ENCODE measurements around the gene ANKRD42.

The ANKRD42 gene

GRCh38 chr11:83252941-83253340 is 59.4 kb downstream of the ANKRD42 start:
- Histone ChIP-seq H3K79me2 (ENCODE audit: insufficient read depth, low read depth) (no peaks in the 10 kb centered on the region), H3K27ac (no peak overlapping the region), H3K36me3 (ENCODE audit: insufficient read depth) (no peaks in the 10 kb centered on the region), H3K27me3 (ENCODE audit: insufficient read depth, low read depth) (no peaks in the 10 kb centered on the region), H4K20me1 (ENCODE audit: insufficient read depth) (no peaks in the 10 kb centered on the region), H2AFZ (ENCODE audit: low read depth) (no peak overlapping the region), H3K4me3 (IDR thresholded peaks at IDR 0.05; ENCODE audit: insufficient read depth, low read depth, low read length) (no peak overlapping the region), H3K4me1 (ENCODE audit: low read depth, poor library complexity, severe bottlenecking) (no peaks in the 10 kb centered on the region), H3K4me2 (no peak overlapping the region), H3K9ac (no peak overlapping the region)
- TF ChIP-seq, protein P1, sequence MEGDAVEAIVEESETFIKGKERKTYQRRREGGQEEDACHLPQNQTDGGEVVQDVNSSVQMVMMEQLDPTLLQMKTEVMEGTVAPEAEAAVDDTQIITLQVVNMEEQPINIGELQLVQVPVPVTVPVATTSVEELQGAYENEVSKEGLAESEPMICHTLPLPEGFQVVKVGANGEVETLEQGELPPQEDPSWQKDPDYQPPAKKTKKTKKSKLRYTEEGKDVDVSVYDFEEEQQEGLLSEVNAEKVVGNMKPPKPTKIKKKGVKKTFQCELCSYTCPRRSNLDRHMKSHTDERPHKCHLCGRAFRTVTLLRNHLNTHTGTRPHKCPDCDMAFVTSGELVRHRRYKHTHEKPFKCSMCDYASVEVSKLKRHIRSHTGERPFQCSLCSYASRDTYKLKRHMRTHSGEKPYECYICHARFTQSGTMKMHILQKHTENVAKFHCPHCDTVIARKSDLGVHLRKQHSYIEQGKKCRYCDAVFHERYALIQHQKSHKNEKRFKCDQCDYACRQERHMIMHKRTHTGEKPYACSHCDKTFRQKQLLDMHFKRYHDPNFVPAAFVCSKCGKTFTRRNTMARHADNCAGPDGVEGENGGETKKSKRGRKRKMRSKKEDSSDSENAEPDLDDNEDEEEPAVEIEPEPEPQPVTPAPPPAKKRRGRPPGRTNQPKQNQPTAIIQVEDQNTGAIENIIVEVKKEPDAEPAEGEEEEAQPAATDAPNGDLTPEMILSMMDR (conservative IDR thresholded peaks at IDR 0.05; ENCODE audit: low read depth, low read length): no peak

DNA sequence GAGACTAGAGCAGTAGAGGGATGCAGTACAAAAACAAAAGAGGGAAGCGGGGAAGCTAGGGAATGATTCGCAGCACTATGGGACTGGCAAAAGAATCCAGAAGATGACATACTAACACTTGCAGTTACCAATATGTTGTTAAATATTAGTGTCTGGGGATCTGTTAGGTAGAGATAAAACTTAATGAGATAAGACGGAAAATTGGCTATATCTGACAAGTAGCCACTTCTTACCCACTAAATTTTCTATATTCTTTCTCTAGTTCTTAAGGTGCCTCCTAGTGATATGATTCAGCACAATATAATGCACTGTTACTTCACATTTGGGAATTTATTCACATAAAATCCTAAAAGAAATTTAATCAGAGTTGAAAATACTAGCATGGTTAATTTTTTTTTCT is 61.9 kb downstream of the ANKRD42 start:
- Histone ChIP-seq H3K4me1 (ENCODE audit: low read depth, poor library complexity, severe bottlenecking) (no peaks in the 10 kb centered on the region), H4K20me1 (ENCODE audit: insufficient read depth) (no peaks in the 10 kb centered on the region), H3K27ac (no peak overlapping the region), H3K9ac (no peak overlapping the region), H3K36me3 (ENCODE audit: insufficient read depth) (no peaks in the 10 kb centered on the region), H3K4me2 (no peak overlapping the region), H2AFZ (ENCODE audit: low read depth) (no peak overlapping the region), H3K27me3 (ENCODE audit: insufficient read depth, low read depth) (no peaks in the 10 kb centered on the region), H3K79me2 (ENCODE audit: insufficient read depth, low read depth) (no peaks in the 10 kb centered on the region), H3K4me3 (IDR thresholded peaks at IDR 0.05; ENCODE audit: insufficient read depth, low read depth, low read length) (no peak overlapping the region)
- TF ChIP-seq, protein P1 (conservative IDR thresholded peaks at IDR 0.05; ENCODE audit: low read depth, low read length): no peak

- Histone ChIP-seq H3K9ac (no peak overlapping the region), H3K36me3 (ENCODE audit: insufficient read depth) (no peaks in the 10 kb centered on the region), H3K79me2 (ENCODE audit: insufficient read depth, low read depth) (no peaks in the 10 kb centered on the region), H4K20me1 (ENCODE audit: insufficient read depth) (no peaks in the 10 kb centered on the region), H3K27ac (no peak overlapping the region), H3K4me2 (no peak overlapping the region), H3K27me3 (ENCODE audit: insufficient read depth, low read depth) (no peaks in the 10 kb centered on the region), H2AFZ (ENCODE audit: low read depth) (no peak overlapping the region), H3K4me1 (ENCODE audit: low read depth, poor library complexity, severe bottlenecking) (no peaks in the 10 kb centered on the region), H3K4me3 (IDR thresholded peaks at IDR 0.05; ENCODE audit: insufficient read depth, low read depth, low read length) (no peak overlapping the region)
- TF ChIP-seq, protein P1 (conservative IDR thresholded peaks at IDR 0.05; ENCODE audit: low read depth, low read length): no peak
Observed at GRCh38 chr11:83256602-83257340, 63.3 kb downstream of the ANKRD42 start.

DNA sequence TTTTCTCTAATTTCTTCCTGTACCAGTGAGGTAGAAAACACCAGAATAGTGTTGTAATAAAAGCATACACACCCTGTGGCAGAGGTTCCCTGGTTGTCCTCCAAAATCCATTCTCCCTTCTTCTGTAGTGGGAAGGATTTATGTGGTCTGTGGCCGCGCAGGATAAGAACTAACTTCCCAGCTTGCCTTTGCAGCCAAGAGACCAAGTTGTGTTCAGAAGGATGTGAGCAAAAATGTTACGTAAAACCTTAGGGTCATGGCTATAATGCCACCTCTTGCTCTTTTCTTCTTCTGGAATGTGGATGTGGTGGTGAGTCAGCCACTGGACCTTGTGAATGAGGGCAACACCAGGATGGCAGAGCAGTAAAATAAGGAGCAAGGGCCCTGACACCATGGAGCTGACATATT is 64.3 kb downstream of the ANKRD42 start:
- Histone ChIP-seq H4K20me1 (ENCODE audit: insufficient read depth) (no peaks in the 10 kb centered on the region), H3K27ac (no peak overlapping the region), H3K36me3 (ENCODE audit: insufficient read depth) (no peaks in the 10 kb centered on the region), H3K79me2 (ENCODE audit: insufficient read depth, low read depth) (no peaks in the 10 kb centered on the region), H3K4me1 (ENCODE audit: low read depth, poor library complexity, severe bottlenecking) (no peaks in the 10 kb centered on the region), H3K4me3 (IDR thresholded peaks at IDR 0.05; ENCODE audit: insufficient read depth, low read depth, low read length) (no peak overlapping the region), H2AFZ (ENCODE audit: low read depth) (no peak overlapping the region), H3K9ac (no peak overlapping the region), H3K27me3 (ENCODE audit: insufficient read depth, low read depth) (no peaks in the 10 kb centered on the region), H3K4me2 (no peak overlapping the region)
- TF ChIP-seq, protein P1 (conservative IDR thresholded peaks at IDR 0.05; ENCODE audit: low read depth, low read length): no peak

Data from KMS-11 (cell line).